ENCODE data around the gene LKAAEAR1.

DNA sequence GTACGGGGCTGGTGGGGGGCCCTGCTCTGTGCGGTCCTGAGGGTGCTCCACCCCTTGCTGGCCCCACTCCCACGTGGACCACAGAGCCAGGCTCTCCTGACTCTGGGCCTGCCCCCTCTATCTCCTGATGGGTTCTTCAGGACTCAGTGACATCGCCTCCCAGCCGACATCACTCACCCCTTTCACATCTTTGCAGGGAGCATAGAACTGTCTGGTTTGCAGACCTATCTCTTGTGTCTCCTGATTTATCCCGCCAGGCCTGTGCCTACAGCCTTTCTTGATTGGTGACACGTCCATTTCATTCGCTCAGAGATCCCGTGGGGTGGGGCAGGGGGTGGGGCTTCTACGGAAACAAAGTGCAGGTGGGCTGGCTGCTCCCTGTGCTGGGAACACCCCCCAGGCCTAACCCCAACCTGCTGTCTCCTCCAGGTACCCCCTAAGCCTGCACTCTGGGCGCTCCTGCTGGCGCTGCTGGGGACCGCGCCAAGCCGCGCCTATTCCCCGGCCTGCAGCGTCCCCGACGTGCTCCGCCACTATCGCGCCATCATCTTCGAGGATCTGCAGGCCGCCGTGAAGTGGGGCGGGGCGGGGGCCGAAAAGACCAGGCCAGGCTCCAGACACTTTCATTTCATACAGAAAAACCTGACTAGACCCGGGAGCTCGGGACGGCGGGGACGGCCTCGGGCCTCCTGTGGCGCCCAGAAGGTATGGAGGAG lies 46.5 kb downstream of the LKAAEAR1 start:
- TF ChIP-seq MBD2 (IDR thresholded peaks at IDR 0.05; ENCODE audit: borderline replicate concordance, low read depth) = no peak
- no peak for TF ChIP-seq KLF1 (tag; IDR thresholded peaks at IDR 0.05)
- no peak for TF ChIP-seq TFAM (CRISPR knock-in tag; conservative IDR thresholded peaks at IDR 0.05)
- no peak for TF ChIP-seq POLR2A (conservative IDR thresholded peaks at IDR 0.05)
- TF ChIP-seq SMC3 (conservative IDR thresholded peaks at IDR 0.05; ENCODE audit: insufficient read depth, low read depth, low read length) = no peak

Data from K562 (cell line).